H1 (cell line): ENCODE data around the gene ZMAT5. TPM values are rescaled to one million over a fixed set of nuclear protein-coding genes. Genes with fewer than 3 reads are reported as not detected.

ENCODE experiments used
- CTCF ChIA-PET: fragments of 300-600 bp; sonication (Branson Sonifier 250); formaldehyde crosslinking; loops from one replicate; lab custom pipeline; 2021; ENCODE audit not compliant: partially characterized antibody; lab: Charles Lee
- POLR2A ChIA-PET: fragments of 300-600 bp; sonication (Branson Sonifier 250); formaldehyde crosslinking; loops from one replicate; lab custom pipeline; 2021; ENCODE audit warnings: inconsistent platforms; ENCODE audit not compliant: partially characterized antibody; lab: Charles Lee
- DNase-seq, 2 experiments: peaks; one replicate each; pipeline versions ENCODE4 v3.0.0 to v3.0.0-alpha.2; 2010 to 2022; ENCODE audit warnings: low spot score in 2 of 2, low read depth in 1 of 2, mixed read lengths in 1 of 2
- FAIRE-seq: peaks from 2 replicates; lab custom pipeline; 2011; peaks lifted over from hg19 to GRCh38; lab: Jason Lieb, UNC
- H2AFZ ChIP-seq: 2 replicates; pipeline ENCODE4 v1.8.1; 2012; ENCODE audit warnings: low read length, inconsistent platforms
- H2AK5ac ChIP-seq: 2 replicates; pipeline ENCODE4 v1.6.1; 2013; ENCODE audit warnings: low read depth, low read length
- H2BK120ac ChIP-seq: replicated peaks from 2 replicates; pipeline ENCODE3; 2013; ENCODE audit warnings: low read depth, low read length, inconsistent platforms
- H2BK12ac ChIP-seq: 2 replicates; pipeline ENCODE4 v1.6.1; 2013; ENCODE audit warnings: low read depth, low read length
- H2BK15ac ChIP-seq: 2 replicates; pipeline ENCODE4 v1.6.1; 2013; ENCODE audit warnings: low read length
- H2BK20ac ChIP-seq: 2 replicates; pipeline ENCODE4 v1.6.1; 2013; ENCODE audit warnings: low read length
- H2BK5ac ChIP-seq: 2 replicates; pipeline ENCODE4 v1.6.1; 2013; ENCODE audit warnings: low read depth, low read length
- H3K14ac ChIP-seq: 2 replicates; pipeline ENCODE4 v1.6.1; 2013; ENCODE audit warnings: inconsistent platforms; ENCODE audit not compliant: insufficient read length
- H3K18ac ChIP-seq: 2 replicates; pipeline ENCODE4 v1.6.1; 2013; ENCODE audit warnings: low read length; ENCODE audit errors: extremely low read depth
- H3K23ac ChIP-seq: 2 replicates; pipeline ENCODE4 v1.6.1; 2013; ENCODE audit warnings: inconsistent platforms; ENCODE audit not compliant: insufficient read length
- H3K23me2 ChIP-seq: 2 replicates; pipeline ENCODE4 v1.6.1; 2013; ENCODE audit warnings: low read depth, low read length
- H3K27ac ChIP-seq: 2 replicates; pipeline ENCODE4 v1.6.1; 2011; ENCODE audit warnings: low read depth, low read length, inconsistent platforms
- H3K27me3 ChIP-seq, 4 experiments: replicated peaks in 1 of 4; 1 replicate in 1 of 4; 2 replicates in 3 of 4; pipeline versions ENCODE4 v1.6.1 to v1.8.1; 2011 to 2013; ENCODE audit warnings: low read length in 3 of 4, mild to moderate bottlenecking in 3 of 4, inconsistent platforms in 2 of 4, mixed read lengths in 2 of 4, moderate library complexity in 1 of 4; ENCODE audit not compliant: control insufficient read depth in 3 of 4, insufficient read depth in 3 of 4; ENCODE audit errors: extremely low read depth in 1 of 4
- H3K36me3 ChIP-seq, 4 experiments: 2 replicates each; pipeline versions ENCODE4 v1.6.1 to v1.8.1; 2011 to 2013; ENCODE audit warnings: mild to moderate bottlenecking in 4 of 4, low read length in 3 of 4, moderate library complexity in 2 of 4, control low read depth in 1 of 4, inconsistent platforms in 1 of 4; ENCODE audit not compliant: insufficient read depth in 4 of 4, control insufficient read depth in 2 of 4
- H3K4ac ChIP-seq: replicated peaks from 2 replicates; pipeline ENCODE3; 2013; ENCODE audit warnings: low read length, low read depth, mixed read lengths, inconsistent platforms; ENCODE audit not compliant: insufficient read length
- H3K4me1 ChIP-seq, 4 experiments: replicated peaks in 1 of 4; 1 replicate in 1 of 4; 2 replicates in 3 of 4; pipeline versions ENCODE4 v1.6.1 to v1.8.1; 2011 to 2013; ENCODE audit warnings: low read length in 3 of 4, inconsistent platforms in 2 of 4, mixed read lengths in 1 of 4; ENCODE audit not compliant: insufficient read depth in 4 of 4, control insufficient read depth in 3 of 4
- H3K4me2 ChIP-seq, 2 experiments: 2 replicates each; pipeline versions ENCODE4 v1.6.1 to v1.8.1; 2011 to 2013; ENCODE audit warnings: low read depth in 2 of 2, low read length in 2 of 2, control low read depth in 1 of 2, inconsistent platforms in 1 of 2, mild to moderate bottlenecking in 1 of 2; ENCODE audit not compliant: insufficient read depth in 1 of 2
- H3K4me3 ChIP-seq, 4 experiments: fragments of 200-600, 300-600 bp in 1 of 4; sonication (generic), shearing (Covaris generic), sonication (Bioruptor Twin) in 1 of 4; 2 replicates each; pipeline versions ENCODE4 v1.5.1 to v1.8.1; 2011 to 2016; ENCODE audit warnings: low read length in 4 of 4, low read depth in 3 of 4, control low read depth in 2 of 4, inconsistent platforms in 2 of 4, mild to moderate bottlenecking in 2 of 4, mixed read lengths in 1 of 4, moderate library complexity in 1 of 4; ENCODE audit not compliant: insufficient read depth in 2 of 4; ENCODE audit errors: extremely low read depth in 1 of 4
- H3K56ac ChIP-seq: replicated peaks from 2 replicates; pipeline ENCODE3; 2013; ENCODE audit warnings: low read depth, mild to moderate bottlenecking, mixed read lengths, low read length, inconsistent platforms; ENCODE audit not compliant: insufficient read length
- H3K79me1 ChIP-seq: 2 replicates; pipeline ENCODE4 v1.6.1; 2013; ENCODE audit warnings: low read depth, low read length, control low read depth
- H3K79me2 ChIP-seq, 2 experiments: 2 replicates each; pipeline versions ENCODE4 v1.6.1 to v1.8.1; 2012 to 2013; ENCODE audit warnings: low read length in 2 of 2, mild to moderate bottlenecking in 2 of 2, inconsistent platforms in 1 of 2; ENCODE audit not compliant: insufficient read depth in 2 of 2, control insufficient read depth in 1 of 2
- H3K9ac ChIP-seq, 4 experiments: replicated peaks in 1 of 4; 1 replicate in 1 of 4; 2 replicates in 3 of 4; pipeline versions ENCODE4 v1.6.1 to v1.8.1; 2011 to 2013; ENCODE audit warnings: low read depth in 3 of 4, low read length in 3 of 4, control low read depth in 2 of 4, mild to moderate bottlenecking in 2 of 4, moderate library complexity in 2 of 4, inconsistent platforms in 1 of 4; ENCODE audit errors: extremely low read depth in 1 of 4
- H3K9me3 ChIP-seq, 2 experiments: 2 replicates each; pipeline versions ENCODE4 v1.6.1 to v1.8.1; 2012 to 2013; ENCODE audit warnings: mild to moderate bottlenecking in 2 of 2, moderate library complexity in 2 of 2, control low read depth in 1 of 2, inconsistent platforms in 1 of 2, low read depth in 1 of 2, low read length in 1 of 2, mixed read lengths in 1 of 2; ENCODE audit not compliant: insufficient read depth in 2 of 2
- H4K20me1 ChIP-seq, 2 experiments: replicated peaks in 1 of 2; 2 replicates each; pipeline versions ENCODE3 to v1.8.1; 2011 to 2013; ENCODE audit warnings: inconsistent platforms in 2 of 2, low read length in 2 of 2, mild to moderate bottlenecking in 1 of 2; ENCODE audit not compliant: insufficient read depth in 2 of 2, control insufficient read depth in 1 of 2
- H4K5ac ChIP-seq: 2 replicates; pipeline ENCODE4 v1.6.1; 2013; ENCODE audit warnings: low read length, low read depth, mixed read lengths, inconsistent platforms; ENCODE audit not compliant: insufficient read length
- H4K8ac ChIP-seq: 2 replicates; pipeline ENCODE4 v1.8.0; 2013; ENCODE audit warnings: mild to moderate bottlenecking, moderate library complexity, low read length, inconsistent platforms; ENCODE audit not compliant: insufficient read depth; ENCODE audit errors: extremely low read depth
- H4K91ac ChIP-seq: replicated peaks from 2 replicates; pipeline ENCODE3; 2013; ENCODE audit warnings: low read length, mixed read lengths, inconsistent platforms; ENCODE audit not compliant: insufficient read length
- CBX5 ChIP-seq: fragments of 300-800, 300-1000 bp; sonication (generic); IDR thresholded peaks from 2 replicates; pipeline ENCODE4 v1.7.1; 2016; ENCODE audit warnings: antibody characterized with exemption, low read length, low read depth
- YY1 ChIP-seq: IDR thresholded peaks from 2 replicates; pipeline ENCODE4 v1.6.1; 2011; ENCODE audit warnings: low read depth, mild to moderate bottlenecking, low read length
- whole genome bisulfite sequencing, 2 experiments: shearing (Covaris generic) in 1 of 2; methylation state at CpG; one replicate each; pipeline versions ENCODE4 v1.1.6 to v1.1.7; 2013 to 2015; ENCODE audit warnings: low lambda C conversion rate in 2 of 2, mixed read lengths in 2 of 2, inconsistent platforms in 1 of 2, low coverage in 1 of 2, missing lambda C conversion rate in 1 of 2; ENCODE audit not compliant: insufficient replicate concordance in 2 of 2, insufficient coverage in 1 of 2, insufficient read length in 1 of 2; ENCODE audit errors: extremely low coverage in 1 of 2, missing lambda C conversion rate in 1 of 2; 5-methylcytosine and 5-hydroxymethylcytosine counted together
- polyA plus RNA-seq, 7 experiments: library from polyadenylated mRNA; depleted of rRNA in 3 of 7; stranded (reverse) in 5 of 7; unstranded in 2 of 7; fragments of >200 nt in 5 of 7; fragments of 200-250 nt in 2 of 7; gene quantifications; 1 replicate in 5 of 7; 2 replicates in 1 of 7; 4 replicates in 1 of 7; pipeline versions ENCODE4 v1.2.1 to v1.2.3, GENCODE V29; 2011 to 2013; ENCODE audit warnings: missing spikeins in 2 of 7, mixed read lengths in 2 of 7
- total RNA-seq: library from RNA; stranded (reverse); fragmentation: NEBNext Ultra II Directional; extraction: Animal tissue kit (Norgen Biotek cat#: 25700); gene quantifications from 2 replicates; pipeline ENCODE4 v1.2.1, GENCODE V29; 2021

Gene ZMAT5
- total and polyA plus RNA-seq, 2 of the 8 experiments (the other 6 are each of a cell fraction or from before 2014, with no cell fraction given): 14.0 to 38.3 TPM

- no peaks in the 10 kb centered on the region for H3K79me1 ChIP-seq
- no peak overlapping the region for H2AFZ ChIP-seq
- no peak overlapping the region for H2BK5ac ChIP-seq
- POLR2A ChIA-PET: interaction anchor here (0.9 to 2.3 kb wide), 3 partner anchors 10 to 96 kb away, joined by 3 to 6 read pairs (median 4); partner anchors contain the start of gene ZMAT5
- no peak overlapping the region for H2BK15ac ChIP-seq
- H3K18ac ChIP-seq: no peak overlapping the region
- no peak overlapping the region for H3K4me3 ChIP-seq
- H3K27ac ChIP-seq: no peak overlapping the region
- no peak overlapping the region for H4K8ac ChIP-seq
- FAIRE-seq (no peak), DNase-seq (no peak)
- H3K4me2 ChIP-seq: no peak overlapping the region
- no peak overlapping the region for H2BK120ac ChIP-seq
- no peak overlapping the region for H3K9ac ChIP-seq
- H3K36me3 ChIP-seq: peaks cover 0 to 14% (median under 1%) of the 10 kb centered on the region in 4 experiments; a peak in 2 of 8 replicates
- no peak overlapping the region for H2BK12ac ChIP-seq
- H4K20me1 ChIP-seq: peaks cover 0 to 1% of the 10 kb centered on the region in 2 experiments
- H3K27me3 ChIP-seq: no peaks in the 10 kb centered on the region
- no peaks in the 10 kb centered on the region for H3K79me2 ChIP-seq
- no peak overlapping the region for H2AK5ac ChIP-seq
- no peak overlapping the region for H3K56ac ChIP-seq
- no peaks in the 10 kb centered on the region for H3K23me2 ChIP-seq
- CTCF ChIA-PET: interaction anchor here (0.8 to 5.4 kb wide), 2 partner anchors 13 kb away, joined by 3 to 33 read pairs; no protein-coding TSS in a partner anchor
- no peak overlapping the region for H3K4ac ChIP-seq
- H3K23ac ChIP-seq: no peak overlapping the region
- H3K4me1 ChIP-seq: peaks cover 0 to 2% (median 0%) of the 10 kb centered on the region in 4 experiments; a peak in 1 of 7 replicates
- no peak overlapping the region for H4K5ac ChIP-seq
- H2BK20ac ChIP-seq: no peak overlapping the region
- H3K9me3 ChIP-seq: no peaks in the 10 kb centered on the region
- no peak overlapping the region for H3K14ac ChIP-seq
- WGBS, 2 experiments: 79% methylated on average over 5 of the region's 5 CpGs; no CpG with 5 or more reads in 1 of the 2 experiments
- H4K91ac ChIP-seq: no peak overlapping the region
- TF ChIP-seq YY1 (no peak), CBX5 (no peak)
These were observed 19.2 kb upstream of the ZMAT5 start for GRCh38 chr22:29786031-29786430.
